HG03064 (cell line): ENCODE data around the gene RAMP3.

ENCODE experiments used
- ATAC-seq: cut with Tn5 transposase; IDR thresholded peaks from one replicate; pipeline ENCODE4 v1.9.1; 2021; ENCODE audit warnings: low read depth; ENCODE audit not compliant: unreplicated experiment

Gene RAMP3

GRCh38 chr7:45176886-45177731 lies 19.5 kb downstream of the RAMP3 start:
- no peak for ATAC-seq

GRCh38 chr7:45177801-45178200 lies 20.2 kb downstream of the RAMP3 start:
- ATAC-seq = no peak

GRCh38 chr7:45178241-45179225 lies 20.9 kb downstream of the RAMP3 start:
- ATAC-seq = no peak

- no peak for ATAC-seq
Measured at GRCh38 chr7:45179666-45180065, 22.1 kb downstream of the RAMP3 start.

- ATAC-seq = no peak
Measured at GRCh38 chr7:45180084-45180986, 22.7 kb downstream of the RAMP3 start.

GRCh38 chr7:45181286-45181960 lies 23.8 kb downstream of the RAMP3 start:
- no peak for ATAC-seq

GRCh38 chr7:45181991-45182855 lies 24.6 kb downstream of the RAMP3 start:
- ATAC-seq = no peak

GRCh38 chr7:45182856-45183710 lies 25.5 kb downstream of the RAMP3 start:
- no peak for ATAC-seq

- no peak for ATAC-seq
Measured at GRCh38 chr7:45183711-45184210, 26.2 kb downstream of the RAMP3 start.

GRCh38 chr7:45184326-45185027 lies 26.9 kb downstream of the RAMP3 start:
- ATAC-seq = no peak

- ATAC-seq = no peak
Measured at GRCh38 chr7:45185028-45185863, 27.7 kb downstream of the RAMP3 start.

GRCh38 chr7:45185864-45186250 lies 28.3 kb downstream of the RAMP3 start:
- no peak for ATAC-seq

- ATAC-seq = no peak
Measured at GRCh38 chr7:45186261-45186813, 28.7 kb downstream of the RAMP3 start.

GRCh38 chr7:45187089-45187945 lies 29.7 kb downstream of the RAMP3 start:
- ATAC-seq = no peak

GRCh38 chr7:45187946-45188411 lies 30.4 kb downstream of the RAMP3 start:
- ATAC-seq = no peak
